B cell (primary cell): ENCODE measurements around the gene CCDC85C. TPM values are rescaled to one million over a fixed set of nuclear protein-coding genes. Genes with fewer than 3 reads are reported as not detected.
A peak's percentile ranks its signal among the peaks of the same experiment; 100 is the strongest.

Experiments used
- ATAC-seq: fragments of 200-7000 bp; cut with Tn5 transposase; one replicate; pipeline ENCODE4 v1.10.0; 2021; ENCODE audit warnings: low read depth, mild to moderate bottlenecking, moderate number of reproducible peaks, moderate library complexity
- CTCF ChIA-PET: fragments of 350-600 bp; sonication (Branson Sonifier 250); formaldehyde crosslinking; loops from one replicate; lab custom pipeline; 2021; ENCODE audit warnings: antibody characterized with exemption, inconsistent platforms; lab: Charles Lee
- POLR2A ChIA-PET: fragments of 350-600 bp; sonication (Branson Sonifier 250); formaldehyde crosslinking; loops from one replicate; lab custom pipeline; 2021; ENCODE audit warnings: antibody characterized with exemption; lab: Charles Lee
- DNase-seq: peaks from one replicate; pipeline ENCODE4 v3.0.0; 2013
- H2AFZ ChIP-seq: 2 replicates; pipeline ENCODE4 v1.6.1; 2012; ENCODE audit warnings: mild to moderate bottlenecking, low read depth, low read length; ENCODE audit not compliant: insufficient read depth, poor library complexity, severe bottlenecking
- H3K27ac ChIP-seq, 2 donors: 1 replicate in 1 of 2; 2 replicates in 1 of 2; pipeline ENCODE4 v1.5.1; 2012 to 2013; ENCODE audit warnings: low read length in 2 of 2, mild to moderate bottlenecking in 2 of 2, moderate library complexity in 1 of 2
- H3K27me3 ChIP-seq, 4 experiments: fragments of 200-600 bp in 1 of 4; sonication (generic) in 1 of 4; replicated peaks in 1 of 4; 1 replicate in 2 of 4; 2 replicates in 2 of 4; pipeline versions ENCODE4 v1.6.1 to v1.7.0; 2013 to 2016; ENCODE audit warnings: low read length in 3 of 4, mild to moderate bottlenecking in 2 of 4, mixed read lengths in 1 of 4, moderate library complexity in 1 of 4; ENCODE audit not compliant: insufficient read depth in 4 of 4, control insufficient read depth in 3 of 4; ENCODE audit errors: control extremely low read depth in 1 of 4
- H3K36me3 ChIP-seq, 2 experiments: replicated peaks in 1 of 2; 1 replicate in 1 of 2; 2 replicates in 1 of 2; pipeline versions ENCODE4 v1.6.1 to v1.7.1; 2013; ENCODE audit warnings: low read length in 1 of 2; ENCODE audit not compliant: insufficient read depth in 2 of 2, control insufficient read depth in 1 of 2; ENCODE audit errors: control extremely low read depth in 1 of 2, extremely low read depth in 1 of 2
- H3K4me1 ChIP-seq, 2 donors: fragments of 200-600 bp in 1 of 2; sonication (generic) in 1 of 2; 1 replicate in 1 of 2; 2 replicates in 1 of 2; pipeline versions ENCODE4 v1.5.1 to v1.6.1; 2013 to 2017; ENCODE audit warnings: low read length in 2 of 2; ENCODE audit not compliant: control insufficient read depth in 2 of 2, insufficient read depth in 2 of 2
- H3K4me2 ChIP-seq: replicated peaks from 2 replicates; pipeline ENCODE3; 2012; ENCODE audit warnings: mild to moderate bottlenecking, low read depth, low read length; ENCODE audit not compliant: poor library complexity, severe bottlenecking
- H3K4me3 ChIP-seq, 5 experiments: fragments of 200-600 bp in 1 of 5; sonication (generic) in 1 of 5; 1 replicate in 3 of 5; 2 replicates in 2 of 5; pipeline versions ENCODE4 v1.5.1 to v1.7.0; 2011 to 2016; ENCODE audit warnings: low read length in 4 of 5, mild to moderate bottlenecking in 4 of 5, low read depth in 2 of 5, control low read depth in 1 of 5, moderate library complexity in 1 of 5; ENCODE audit not compliant: insufficient read depth in 1 of 5; ENCODE audit errors: control extremely low read depth in 1 of 5, extremely low read depth in 1 of 5
- H3K79me2 ChIP-seq: fragments of 200-600 bp; sonication (generic); one replicate; pipeline ENCODE4 v1.6.0; 2016; ENCODE audit warnings: low read length; ENCODE audit not compliant: control insufficient read depth, insufficient read depth
- H3K9ac ChIP-seq: fragments of 200-600 bp; sonication (generic); 2 replicates; pipeline ENCODE4 v1.6.1; 2017; ENCODE audit warnings: mild to moderate bottlenecking, low read length, moderate library complexity
- H3K9me3 ChIP-seq, 3 donors: one replicate each; pipeline versions ENCODE4 v1.6.1 to v1.7.1; 2013; ENCODE audit warnings: low read length in 2 of 3; ENCODE audit not compliant: control insufficient read depth in 2 of 3, insufficient read depth in 1 of 3; ENCODE audit errors: control extremely low read depth in 1 of 3
- H4K20me1 ChIP-seq: 2 replicates; pipeline ENCODE4 v1.6.0; 2012; ENCODE audit warnings: mild to moderate bottlenecking, low read length; ENCODE audit not compliant: insufficient read depth, control insufficient read depth, poor library complexity, severe bottlenecking
- H3K27ac Mint-ChIP-seq: one replicate; pipeline ENCODE4 v1.8.0; 2021; ENCODE audit warnings: mixed read lengths
- H3K27me3 Mint-ChIP-seq: one replicate; pipeline ENCODE4 v1.8.0; 2021; ENCODE audit warnings: mixed read lengths
- H3K4me1 Mint-ChIP-seq: one replicate; pipeline ENCODE4 v1.8.0; 2021; ENCODE audit warnings: mixed read lengths
- H3K4me3 Mint-ChIP-seq: one replicate; pipeline ENCODE4 v1.8.0; 2021; ENCODE audit warnings: mixed read lengths
- H3K9me3 Mint-ChIP-seq: one replicate; pipeline ENCODE4 v1.8.0; 2022; ENCODE audit warnings: mixed read lengths; ENCODE audit not compliant: insufficient read depth
- CTCF ChIP-seq: fragments of 200-600 bp; IDR thresholded peaks from one replicate; pipeline ENCODE4 v1.8.0; 2022; ENCODE audit warnings: antibody characterized with exemption, mild to moderate bottlenecking
- EZH2 ChIP-seq: IDR thresholded peaks from 2 replicates; pipeline ENCODE4 v1.6.1; 2012; ENCODE audit warnings: borderline replicate concordance, low read depth, mild to moderate bottlenecking, moderate library complexity, low read length; ENCODE audit not compliant: insufficient read depth, poor library complexity, severe bottlenecking
- WGBS: methylation state at CpG from one replicate; pipeline ENCODE4 v1.1.5; 2013; ENCODE audit warnings: missing lambda C conversion rate; ENCODE audit not compliant: insufficient coverage; 5-methylcytosine and 5-hydroxymethylcytosine counted together
- intact Hi-C: fragments of 100-400 bp; cut with micrococcal nuclease; formaldehyde crosslinking; loops from one replicate; pipeline ENCODE4 v1.10.0; 2022
- polyA plus RNA-seq: library from polyadenylated mRNA; depleted of rRNA; stranded (reverse); fragments of >200 nt; gene quantifications from 2 replicates; pipeline ENCODE4 v1.2.3, GENCODE V29; 2012
- total RNA-seq, 2 donors: library from RNA; stranded (reverse); fragments of 120-200 nt in 1 of 2; gene quantifications; 1 replicate in 1 of 2; 2 replicates in 1 of 2; pipeline versions ENCODE4 v1.2.3 to v1.2.4, GENCODE V29; 2013 to 2022

Gene CCDC85C
- total and polyA plus RNA-seq, 2 donors (not counting 1 experiment from before 2014, with no cell fraction given), result 0.52 to 2.7 TPM

DNA sequence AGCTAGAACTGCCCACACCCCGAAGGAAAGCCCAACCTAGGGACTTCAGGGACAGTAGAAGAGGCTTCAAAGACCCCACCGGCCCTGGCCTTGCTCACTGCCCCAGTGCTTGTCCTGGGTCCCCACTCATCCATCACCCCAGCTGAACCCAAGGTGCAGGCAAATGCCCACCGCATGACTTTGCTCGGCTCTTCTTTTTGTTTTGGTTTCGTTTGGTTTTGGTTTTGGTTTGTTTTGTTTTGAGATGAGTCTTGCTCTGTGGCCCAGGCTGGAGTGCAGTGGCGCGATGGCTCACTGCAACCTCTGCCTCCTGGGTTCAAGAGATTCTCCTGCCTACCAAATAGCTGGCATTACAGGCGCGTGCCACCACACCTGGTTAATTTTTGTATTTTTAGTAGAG is 9.0 kb downstream of the CCDC85C start:
- Mint-ChIP-seq H3K27me3 (peaks cover 3% of the 10 kb centered on the region), H3K4me1 (peaks cover 9% of the 10 kb centered on the region), H3K4me3 (peak overlapping the region; percentile 63), H3K27ac (peak overlapping the region; percentile 62), H3K9me3 (no peaks in the 10 kb centered on the region)
- peaks cover 0 to 8% of the 10 kb centered on the region in 2 donors for H3K4me1 ChIP-seq
- ChIA-PET POLR2A (no interaction called here), CTCF (interaction anchor here (1.4 kb wide), 1 partner anchor 11 kb away, joined by 5 read pairs; no protein-coding TSS in a partner anchor)
- ATAC-seq (peak; percentile 47), DNase-seq (peak; percentile 27)
- H3K9ac ChIP-seq, result no peak overlapping the region
- 64% methylated on average over 3 of the region's 9 CpGs for WGBS
- peak overlapping the region; percentile 46 for H3K4me2 ChIP-seq
- H3K27me3 ChIP-seq, result no peaks in the 10 kb centered on the region
- H3K4me3 ChIP-seq, result peak overlapping the region in 2 of 5 experiments; percentile 25 to 36
- H3K9me3 ChIP-seq, result no peaks in the 10 kb centered on the region
- H3K27ac ChIP-seq, result no peak overlapping the region
- peak overlapping the region; percentile 51 for H2AFZ ChIP-seq
- no peak for TF ChIP-seq CTCF
- TF ChIP-seq EZH2, result no peak
- H3K36me3 ChIP-seq, result no peaks in the 10 kb centered on the region
- H3K79me2 ChIP-seq, result no peaks in the 10 kb centered on the region
- intact Hi-C loops, result no loop called here
- H4K20me1 ChIP-seq, result no peaks in the 10 kb centered on the region

GRCh38 chr14:99593971-99594841 is 9.8 kb downstream of the CCDC85C start:
- ATAC-seq, result no peak
- Mint-ChIP-seq H3K4me1 (peaks cover 9% of the 10 kb centered on the region), H3K4me3 (peak overlapping the region; percentile 63), H3K27ac (no peak overlapping the region), H3K27me3 (peaks cover 6% of the 10 kb centered on the region), H3K9me3 (no peaks in the 10 kb centered on the region)
- H3K4me2 ChIP-seq, result peak overlapping the region; percentile 46
- no peaks in the 10 kb centered on the region for H3K27me3 ChIP-seq
- peaks cover 0 to 8% of the 10 kb centered on the region in 2 donors for H3K4me1 ChIP-seq
- intact Hi-C loops, result no loop called here
- DNase-seq, result no peak
- CTCF ChIA-PET, result interaction anchor here (1.4 kb wide), 1 partner anchor 11 kb away, joined by 5 read pairs; no protein-coding TSS in a partner anchor
- no peaks in the 10 kb centered on the region for H3K36me3 ChIP-seq
- POLR2A ChIA-PET, result no interaction called here
- TF ChIP-seq EZH2 (no peak), CTCF (no peak)
- no peaks in the 10 kb centered on the region for H3K79me2 ChIP-seq
- no peak overlapping the region for H3K9ac ChIP-seq
- H4K20me1 ChIP-seq, result no peaks in the 10 kb centered on the region
- no peak overlapping the region for H3K27ac ChIP-seq
- peak overlapping the region; percentile 51 for H2AFZ ChIP-seq
- WGBS, result 91% methylated on average over 6 of the region's 9 CpGs
- H3K4me3 ChIP-seq, result no peak overlapping the region
- H3K9me3 ChIP-seq, result no peaks in the 10 kb centered on the region
